Right cardiac atrium (tissue), 5 donors: Measurements from ENCODE around the gene SLC34A3. TPM values are rescaled to one million over a fixed set of nuclear protein-coding genes. Genes with fewer than 3 reads are reported as not detected.

ENCODE experiments used
- ATAC-seq, 2 donors: fragments of 200-7000 bp; cut with Tn5 transposase; one replicate each; pipeline versions ENCODE4 v1.8.0 to v1.9.1; 2020; ENCODE audit warnings: moderate library complexity in 2 of 2, mild to moderate bottlenecking in 1 of 2
- DNase-seq, 3 donors: peaks; one replicate each; pipeline ENCODE4 v3.0.0-alpha.2; 2020
- H3K27ac ChIP-seq: one replicate; pipeline ENCODE4 v1.5.1; 2013; ENCODE audit warnings: mild to moderate bottlenecking, low read length, control low read depth, moderate library complexity
- H3K27me3 ChIP-seq: one replicate; pipeline ENCODE4 v1.6.1; 2013; ENCODE audit not compliant: control insufficient read depth, insufficient read depth
- H3K4me1 ChIP-seq: one replicate; pipeline ENCODE4 v1.6.1; 2013; ENCODE audit warnings: low read length; ENCODE audit not compliant: control insufficient read depth, insufficient read depth
- H3K4me3 ChIP-seq: one replicate; pipeline ENCODE4 v1.5.1; 2013; ENCODE audit warnings: low read length, control low read depth
- H3K9me3 ChIP-seq: one replicate; pipeline ENCODE4 v1.6.1; 2013; ENCODE audit warnings: low read length; ENCODE audit not compliant: control insufficient read depth
- WGBS: extraction: QIAGEN DNeasy Blood & Tissue Kit; methylation state at CpG from one replicate; pipeline ENCODE4 v1.1.7; 2013; 5-methylcytosine and 5-hydroxymethylcytosine counted together
- intact Hi-C, 4 donors: fragments of 100-400 bp; cut with DNase I; formaldehyde crosslinking; loops; one replicate each; pipeline versions ENCODE4 v1.11.0 to v1.14.0; 2022 to 2023
- polyA plus RNA-seq: library from polyadenylated mRNA; stranded (reverse); fragments of 200-250 nt; gene quantifications from one replicate; pipeline ENCODE4 v1.2.3, GENCODE V29; 2013
- total RNA-seq, 4 donors: library from RNA; stranded (reverse); fragmentation: NEBNext Ultra II Directional; extraction: Animal tissue kit (Norgen Biotek cat#: 25700); gene quantifications; one replicate each; pipeline ENCODE4 v1.2.1, GENCODE V29; 2021
- donor health status: healthy with polysubstance abuse.
- donor health status: DM: no; HTN: yes; CAD: no.
- donor health status: DM: no; HTN: no; CAD: no.
- donor health status: DM: no; HTN: yes; CAD: no; lungs with severe emphysema.
- donor health status: DM: yes; HTN: yes; CAD: no.

Gene SLC34A3
- total and polyA plus RNA-seq, 5 donors, result not detected

DNA sequence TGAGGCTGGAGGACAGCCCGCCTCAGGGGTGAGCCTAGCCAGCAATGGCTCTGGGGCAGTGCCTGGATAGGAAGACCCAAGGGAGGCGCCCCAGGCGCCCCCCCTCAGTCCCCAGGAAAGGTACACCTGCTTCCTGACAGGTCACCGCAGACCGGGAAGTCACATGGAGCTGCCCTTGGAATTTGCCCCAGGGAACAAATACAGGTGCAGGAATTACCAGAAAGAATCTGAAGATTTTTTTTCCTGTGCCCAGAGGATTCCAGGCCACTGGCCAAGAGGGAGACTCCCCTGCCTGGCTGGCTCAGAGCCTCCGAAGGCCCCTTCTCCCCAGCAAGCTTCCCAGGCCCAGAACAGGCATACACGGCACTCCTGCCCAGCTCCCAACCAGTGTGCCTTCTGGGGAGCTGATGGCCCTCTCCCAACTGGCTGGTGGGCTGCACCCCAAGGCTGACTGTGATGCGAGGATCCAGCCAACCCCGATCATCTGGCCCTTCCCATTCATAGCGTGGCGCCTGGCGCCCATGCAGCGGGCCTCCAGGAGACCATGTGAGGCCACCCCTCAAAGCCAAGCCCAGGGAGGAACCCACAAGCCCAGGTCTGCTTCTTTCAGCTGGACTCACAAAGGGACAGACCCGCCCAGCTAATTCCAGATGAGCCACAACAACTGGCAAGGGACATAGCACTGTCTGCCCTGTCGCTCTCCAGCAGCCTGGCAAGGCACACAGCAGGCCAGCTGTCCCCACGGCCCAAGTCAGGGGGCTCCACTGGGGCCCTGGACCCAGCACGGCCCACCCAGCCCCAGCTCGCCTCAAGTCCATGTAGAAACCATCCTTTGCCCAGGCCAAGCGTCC, 32.4 kb upstream of the SLC34A3 start:
- Histone ChIP-seq H3K27me3 (no peaks in the 10 kb centered on the region), H3K27ac (no peak overlapping the region), H3K9me3 (no peaks in the 10 kb centered on the region), H3K4me1 (no peaks in the 10 kb centered on the region), H3K4me3 (no peak overlapping the region)
- 85% methylated on average over 19 of the region's 19 CpGs for WGBS
- ATAC-seq, result no peak
- no peak for DNase-seq
- intact Hi-C loops, result no loop called here

DNA sequence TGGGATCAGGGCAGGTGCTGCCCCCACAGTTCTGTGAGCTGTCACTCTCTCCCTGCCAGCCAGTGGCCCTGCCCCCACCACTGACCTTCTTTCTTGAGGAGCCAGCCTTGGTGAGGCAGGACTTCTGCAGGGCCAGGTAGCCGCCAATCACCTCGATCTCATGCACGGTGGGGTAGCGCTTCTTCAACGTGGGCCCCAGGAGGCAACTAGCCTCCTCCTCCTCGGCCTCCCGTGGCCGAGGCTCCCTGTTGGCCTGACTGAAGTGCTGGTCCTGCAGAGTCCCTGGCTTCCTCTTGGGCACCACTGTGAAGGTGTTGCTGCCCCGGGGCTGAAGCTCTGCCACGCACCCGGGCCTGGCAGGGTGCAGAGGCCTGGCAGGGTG, 31.8 kb upstream of the SLC34A3 start:
- Histone ChIP-seq H3K4me3 (no peak overlapping the region), H3K27me3 (no peaks in the 10 kb centered on the region), H3K4me1 (no peaks in the 10 kb centered on the region), H3K27ac (no peak overlapping the region), H3K9me3 (no peaks in the 10 kb centered on the region)
- intact Hi-C loops, result no loop called here
- 73% methylated on average over 11 of the region's 11 CpGs for WGBS
- DNase-seq (no peak), ATAC-seq (no peak)

DNA sequence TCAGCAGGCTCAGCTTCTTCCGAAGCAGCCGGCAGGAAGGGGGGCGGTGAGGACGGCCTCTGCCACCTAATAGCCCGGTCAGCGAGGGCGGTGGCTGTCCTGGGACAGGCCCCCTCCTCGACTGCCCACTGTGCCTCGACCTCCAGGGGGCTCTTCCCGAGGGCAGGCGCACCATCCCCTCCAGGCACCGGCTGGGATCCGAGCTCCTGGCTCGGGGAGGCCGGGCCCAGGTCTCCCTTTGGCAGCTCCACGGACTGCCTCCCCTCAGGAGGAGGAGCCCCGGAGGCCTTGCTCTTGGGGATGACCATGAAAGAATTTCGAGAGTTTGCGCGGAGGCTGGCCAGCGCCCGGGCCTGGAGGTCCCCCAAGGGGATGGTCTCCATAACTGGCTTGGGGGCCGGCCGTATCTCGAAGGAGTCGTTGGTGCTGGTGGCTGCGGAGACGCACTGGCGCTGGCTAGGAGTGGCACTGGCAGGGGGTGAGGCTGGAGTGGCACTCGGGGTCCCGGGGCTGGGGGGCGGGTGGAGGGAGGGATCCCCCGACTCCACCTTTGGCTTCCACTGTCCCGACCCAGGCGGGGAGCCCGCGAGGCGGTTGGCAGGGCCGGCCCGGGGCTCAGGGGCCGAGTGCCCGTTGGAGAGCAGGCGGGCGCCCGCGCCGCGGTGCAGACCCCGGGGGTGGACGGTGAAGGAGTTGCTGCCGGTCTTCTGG, 31.1 kb upstream of the SLC34A3 start:
- 8% methylated on average over 51 of the region's 51 CpGs for WGBS
- DNase-seq (peak in 1 of 3 donors; percentile 79), ATAC-seq (no peak)
- Histone ChIP-seq H3K4me3 (peak overlapping the region; percentile 78), H3K27me3 (no peaks in the 10 kb centered on the region), H3K9me3 (no peaks in the 10 kb centered on the region), H3K27ac (no peak overlapping the region), H3K4me1 (peaks cover 5% of the 10 kb centered on the region)
- intact Hi-C loops, result no loop called here

DNA sequence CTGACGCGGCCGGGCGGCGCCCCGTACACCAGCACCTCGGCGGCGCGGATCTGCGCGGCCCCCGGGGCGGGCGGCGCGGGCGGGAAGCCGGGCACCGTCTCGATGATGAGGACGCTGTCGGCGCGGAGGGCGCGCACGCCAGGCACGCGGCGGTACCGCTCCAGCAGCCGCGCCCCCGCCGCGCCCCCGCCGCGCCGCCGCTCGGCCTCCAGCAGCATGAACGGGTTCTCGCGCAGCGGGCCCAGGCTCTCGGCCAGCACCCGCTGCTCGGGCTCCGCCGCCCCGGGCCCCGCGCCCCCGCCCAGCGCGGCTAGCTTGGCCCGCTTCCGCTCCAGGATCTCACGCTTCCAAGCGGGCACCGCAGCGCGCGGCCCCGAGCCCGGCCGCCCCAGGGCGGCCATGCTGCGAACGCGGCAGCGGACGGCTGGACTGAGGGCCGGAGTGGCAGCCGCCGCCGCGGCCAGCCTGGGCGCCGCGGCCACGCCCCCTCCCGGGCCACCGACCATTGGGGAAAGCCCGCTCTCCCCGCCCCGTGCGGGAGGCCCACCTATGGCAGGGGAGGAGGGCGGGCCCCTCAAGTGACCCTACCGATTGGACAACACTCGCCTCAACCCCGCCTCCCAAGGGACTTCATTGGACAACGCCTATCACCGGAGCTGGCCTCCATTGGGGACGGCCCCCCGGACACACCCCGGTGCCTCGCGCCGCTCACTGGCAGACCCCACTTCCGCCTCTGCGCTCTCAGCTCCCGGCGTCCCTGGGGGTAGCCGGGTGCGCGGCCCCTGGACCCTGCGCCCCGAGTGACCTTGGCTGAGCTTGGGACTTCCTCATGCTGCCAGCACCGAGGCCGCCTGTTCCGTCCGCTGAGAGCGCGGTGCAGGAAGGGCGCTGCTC, 30.1 kb upstream of the SLC34A3 start, which contains the start of gene TPRN:
TPRN (minus strand) TSS at position 431 of the 894 bp plus-strand sequence; CDS start at position 401, 30 bp downstream.
- WGBS, result under 1% methylated on average over 118 of the region's 118 CpGs
- Histone ChIP-seq H3K27ac (peak within 1 kb of the TSS; percentile 85), H3K4me1 (peaks cover 7% of the 10 kb centered on the region), H3K9me3 (no peaks in the 10 kb centered on the region), H3K27me3 (no peaks in the 10 kb centered on the region), H3K4me3 (peak within 1 kb of the TSS; percentile 78)
- intact Hi-C loops, result no loop called here
- DNase-seq (peak; percentile 100), ATAC-seq (peak; percentile 98)

DNA sequence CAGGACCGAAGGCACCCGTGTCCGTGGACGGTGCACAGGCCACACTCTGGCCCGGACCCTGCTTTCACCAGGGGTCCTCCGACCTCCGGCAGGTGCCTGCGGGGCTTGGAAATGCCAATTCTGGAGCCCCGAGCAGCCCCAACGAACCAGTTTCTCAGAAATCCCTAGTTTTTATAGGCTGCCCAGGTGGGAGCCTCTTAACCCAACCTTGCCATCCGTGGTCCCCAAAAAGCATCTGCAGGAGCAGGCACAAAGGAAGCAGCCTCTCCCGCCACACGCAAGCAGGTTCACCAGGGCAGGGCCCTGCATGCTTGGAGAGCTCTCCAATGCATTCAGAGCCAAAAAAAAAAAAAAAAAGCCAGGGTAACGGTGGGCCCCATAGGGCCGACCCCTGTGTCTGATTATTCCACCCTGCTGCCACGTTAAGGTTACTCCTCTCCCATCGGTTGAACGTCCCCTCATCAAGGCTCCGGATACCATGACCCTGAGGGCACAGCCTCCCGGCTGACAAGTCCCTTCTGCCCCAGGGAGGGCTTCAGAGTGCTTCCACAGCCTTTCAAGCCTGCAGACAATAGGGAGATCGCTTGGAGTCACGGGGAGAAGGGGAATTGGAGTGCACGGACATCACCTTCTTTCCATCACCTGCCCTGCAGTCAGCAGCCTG, 29.4 kb upstream of the SLC34A3 start:
- ATAC-seq (no peak), DNase-seq (no peak)
- WGBS, result 14% methylated on average over 23 of the region's 23 CpGs
- Histone ChIP-seq H3K27ac (peak overlapping the region; percentile 85), H3K27me3 (no peaks in the 10 kb centered on the region), H3K4me1 (peaks cover 10% of the 10 kb centered on the region), H3K4me3 (peak overlapping the region; percentile 49), H3K9me3 (no peaks in the 10 kb centered on the region)
- intact Hi-C loops, result no loop called here

DNA sequence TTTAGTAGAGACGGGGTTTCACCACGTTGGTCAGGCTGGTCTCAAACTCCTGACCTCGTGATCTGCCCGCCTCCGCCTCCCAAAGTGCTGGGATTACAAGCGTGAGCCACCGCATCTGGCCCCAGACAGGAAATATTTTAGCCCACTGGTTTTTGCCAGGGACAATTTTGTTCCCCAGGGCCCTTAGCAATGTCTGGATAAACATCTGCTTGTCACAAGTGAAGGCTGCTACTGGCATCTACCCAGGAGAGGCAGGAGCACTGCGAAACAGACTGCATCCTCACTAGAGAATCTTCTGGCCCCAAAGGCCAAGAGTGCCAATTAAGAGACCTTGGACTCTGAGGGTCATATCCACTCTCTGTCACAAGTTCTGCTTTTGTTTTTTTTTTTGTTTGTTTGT, 27.7 kb upstream of the SLC34A3 start:
- intact Hi-C loops, result no loop called here
- 71% methylated on average over 8 of the region's 8 CpGs for WGBS
- no peak for ATAC-seq
- no peak overlapping the region for H3K4me3 ChIP-seq
- no peak for DNase-seq
- H3K27ac ChIP-seq, result no peak overlapping the region
- H3K9me3 ChIP-seq, result no peaks in the 10 kb centered on the region
- no peaks in the 10 kb centered on the region for H3K27me3 ChIP-seq
- peaks cover 14% of the 10 kb centered on the region for H3K4me1 ChIP-seq

DNA sequence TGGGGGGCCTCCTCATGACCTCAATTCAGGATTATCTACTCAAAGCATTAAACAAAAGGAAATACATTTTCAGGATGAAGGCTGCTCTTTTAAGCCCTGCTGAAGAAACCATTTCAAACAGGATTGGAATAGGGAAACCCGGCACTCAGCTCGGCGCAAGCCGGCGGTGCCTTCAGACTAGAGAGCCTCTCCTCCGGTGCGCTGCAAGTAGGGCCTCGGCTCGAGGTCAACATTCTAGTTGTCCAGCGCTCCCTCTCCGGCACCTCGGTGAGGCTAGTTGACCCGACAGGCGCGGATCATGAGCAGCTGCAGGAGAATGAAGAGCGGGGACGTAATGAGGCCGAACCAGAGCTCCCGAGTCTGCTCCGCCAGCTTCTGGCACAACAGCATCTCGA, 26.0 kb upstream of the SLC34A3 start:
- Histone ChIP-seq H3K4me1 (peaks cover 14% of the 10 kb centered on the region), H3K9me3 (no peaks in the 10 kb centered on the region), H3K27ac (no peak overlapping the region), H3K4me3 (peak overlapping the region; percentile 89), H3K27me3 (no peaks in the 10 kb centered on the region)
- no peak for ATAC-seq
- WGBS, result 15% methylated on average over 21 of the region's 21 CpGs
- no peak for DNase-seq
- intact Hi-C loops, result no loop called here

DNA sequence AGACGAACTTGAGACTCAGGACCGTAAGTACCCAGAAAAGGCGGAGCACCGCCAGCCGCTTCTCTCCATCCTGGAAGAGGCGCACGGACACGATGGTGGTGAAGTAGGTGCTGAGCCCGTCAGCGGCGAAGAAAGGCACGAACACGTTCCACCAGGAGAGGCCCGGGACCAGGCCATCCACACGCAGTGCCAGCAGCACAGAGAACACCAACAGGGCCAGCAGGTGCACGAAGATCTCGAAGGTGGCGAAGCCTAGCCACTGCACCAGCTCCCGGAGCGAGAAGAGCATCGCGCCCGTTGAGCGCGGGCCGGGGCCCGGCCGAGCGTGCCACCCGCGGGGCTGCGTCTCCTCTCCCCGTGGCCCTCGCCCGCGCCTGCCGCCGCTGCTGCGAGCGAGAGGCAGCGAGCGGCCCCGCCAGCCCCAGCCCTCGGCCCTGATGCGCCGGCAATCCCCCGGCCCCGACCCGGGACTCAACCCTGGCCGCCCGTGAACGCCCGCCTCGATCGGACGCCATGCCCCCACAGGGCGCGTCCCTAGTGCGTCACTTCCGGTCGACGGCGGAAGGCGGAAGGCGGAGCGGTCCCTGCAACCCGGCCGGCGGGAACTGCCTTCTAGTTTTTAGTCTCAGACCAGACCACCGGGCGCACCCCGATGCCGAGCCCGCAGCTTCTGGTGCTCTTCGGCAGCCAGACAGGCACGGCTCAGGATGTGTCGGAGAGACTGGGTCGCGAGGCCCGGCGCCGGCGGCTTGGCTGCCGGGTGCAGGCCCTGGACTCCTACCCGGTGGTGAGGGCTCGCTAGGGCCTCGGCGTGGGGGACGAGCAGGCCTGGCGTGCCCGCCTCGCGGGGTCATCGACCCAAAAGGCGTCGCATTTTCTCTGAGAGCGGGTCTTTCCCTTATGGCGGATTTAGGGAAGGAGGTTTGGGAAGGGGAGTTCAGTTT, 25.3 kb upstream of the SLC34A3 start, which contains the start of the genes NDOR1 and TMEM203:
NDOR1 (plus strand) TSS at position 575 of the 944 bp plus-strand sequence; CDS start at position 653, 78 bp downstream.
TMEM203 (minus strand) TSS at position 523 of the 944 bp plus-strand sequence; CDS start at position 289, 234 bp downstream.
- Histone ChIP-seq H3K27me3 (no peaks in the 10 kb centered on the region), H3K9me3 (no peaks in the 10 kb centered on the region), H3K27ac (peak within 1 kb of the TSS; percentile 35), H3K4me3 (peak within 1 kb of the TSS; percentile 89), H3K4me1 (peaks cover 14% of the 10 kb centered on the region)
- DNase-seq (peak; percentile 92 to 97 (median 96)), ATAC-seq (peak; percentile 74)
- intact Hi-C loops, result no loop called here
- WGBS, result under 1% methylated on average over 98 of the region's 98 CpGs

DNA sequence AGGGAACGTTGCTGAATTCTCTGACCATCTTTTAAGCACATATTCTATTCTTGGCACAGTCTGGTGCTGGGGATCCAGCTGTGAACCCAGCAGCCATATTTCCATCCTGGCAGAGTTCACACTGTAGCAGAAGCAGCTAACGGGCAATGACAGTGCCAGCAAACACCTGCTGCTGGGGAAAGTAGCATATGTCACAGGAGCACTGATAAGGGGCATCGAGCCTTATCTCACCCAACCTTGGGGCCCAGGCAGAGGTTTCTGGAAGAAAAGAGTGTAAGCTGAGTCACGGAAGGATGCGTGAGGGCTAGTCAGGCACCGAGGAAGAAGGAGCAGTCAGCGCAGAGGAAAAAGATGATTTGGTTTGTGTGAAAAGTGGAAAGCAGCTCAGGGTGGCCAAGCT, 24.1 kb upstream of the SLC34A3 start:
- no peaks in the 10 kb centered on the region for H3K9me3 ChIP-seq
- ATAC-seq (no peak), DNase-seq (no peak)
- peaks cover 14% of the 10 kb centered on the region for H3K4me1 ChIP-seq
- no peak overlapping the region for H3K27ac ChIP-seq
- 67% methylated on average over 7 of the region's 7 CpGs for WGBS
- H3K27me3 ChIP-seq, result no peaks in the 10 kb centered on the region
- peak overlapping the region; percentile 89 for H3K4me3 ChIP-seq
- intact Hi-C loops, result no loop called here
